ELR (cell line): ENCODE data around the gene TTLL7.

ENCODE experiments used
- DNase-seq: peaks from one replicate; pipeline ENCODE4 v3.0.0-alpha.2; 2015; ENCODE audit warnings: low read depth

TTLL7 gene

GRCh38 chr1:83864991-83865390 lies 133.9 kb downstream of the TTLL7 start:
- no peak for DNase-seq

GRCh38 chr1:83860490-83861221 lies 138.3 kb downstream of the TTLL7 start:
- DNase-seq, result no peak

- no peak for DNase-seq
Measured at GRCh38 chr1:83857716-83858115, 141.2 kb downstream of the TTLL7 start.

- DNase-seq, result peak; percentile 43
Measured at GRCh38 chr1:83857103-83857502, 141.8 kb downstream of the TTLL7 start.

GRCh38 chr1:83856381-83856780 lies 142.6 kb downstream of the TTLL7 start:
- DNase-seq, result no peak

GRCh38 chr1:83854456-83854855 lies 144.5 kb downstream of the TTLL7 start:
- no peak for DNase-seq

- no peak for DNase-seq
Measured at GRCh38 chr1:83850834-83851233, 148.1 kb downstream of the TTLL7 start.

GRCh38 chr1:83849191-83850061 lies 149.5 kb downstream of the TTLL7 start:
- DNase-seq, result peak; percentile 2

GRCh38 chr1:83846138-83846537 lies 152.8 kb downstream of the TTLL7 start:
- no peak for DNase-seq

GRCh38 chr1:83845437-83846071 lies 153.4 kb downstream of the TTLL7 start:
- no peak for DNase-seq

GRCh38 chr1:83844546-83844945 lies 154.4 kb downstream of the TTLL7 start:
- no peak for DNase-seq

GRCh38 chr1:83839566-83840173 lies 159.3 kb downstream of the TTLL7 start:
- peak; percentile 6 for DNase-seq

GRCh38 chr1:83838573-83838972 lies 160.4 kb downstream of the TTLL7 start:
- no peak for DNase-seq

- no peak for DNase-seq
Measured at GRCh38 chr1:83836543-83836942, 162.4 kb downstream of the TTLL7 start.

- no peak for DNase-seq
Measured at GRCh38 chr1:83834621-83835264, 164.2 kb downstream of the TTLL7 start.

GRCh38 chr1:83832194-83832593 lies 166.7 kb downstream of the TTLL7 start:
- no peak for DNase-seq

- DNase-seq, result no peak
Measured at GRCh38 chr1:83829106-83829505, 169.8 kb downstream of the TTLL7 start.

GRCh38 chr1:83828456-83828855 lies 170.5 kb downstream of the TTLL7 start:
- no peak for DNase-seq

- DNase-seq, result no peak
Measured at GRCh38 chr1:83827741-83828140, 171.2 kb downstream of the TTLL7 start.

- peak; percentile 78 for DNase-seq
Measured at GRCh38 chr1:83822208-83822607, 176.7 kb downstream of the TTLL7 start.

GRCh38 chr1:83819436-83819835 lies 179.5 kb downstream of the TTLL7 start:
- DNase-seq, result no peak

GRCh38 chr1:83818916-83819315 lies 180.0 kb downstream of the TTLL7 start:
- DNase-seq, result peak; percentile 69
